D721Med (cell line): Measurements from ENCODE around the gene GNPAT.

Source experiments
- DNase-seq: peaks from one replicate; pipeline ENCODE4 v3.0.0; 2011; ENCODE audit warnings: low spot score; ENCODE audit not compliant: insufficient read length
- FAIRE-seq: peaks from 2 replicates; lab custom pipeline; 2011; peaks lifted over from hg19 to GRCh38; lab: Jason Lieb, UNC
- TF ChIP-seq, protein P1 (sequence below): IDR thresholded peaks from 2 replicates; pipeline ENCODE4 v1.5.1; 2012; ENCODE audit warnings: mild to moderate bottlenecking, control low read depth; ENCODE audit not compliant: insufficient read depth; ENCODE audit errors: missing control alignments

The GNPAT gene

DNA sequence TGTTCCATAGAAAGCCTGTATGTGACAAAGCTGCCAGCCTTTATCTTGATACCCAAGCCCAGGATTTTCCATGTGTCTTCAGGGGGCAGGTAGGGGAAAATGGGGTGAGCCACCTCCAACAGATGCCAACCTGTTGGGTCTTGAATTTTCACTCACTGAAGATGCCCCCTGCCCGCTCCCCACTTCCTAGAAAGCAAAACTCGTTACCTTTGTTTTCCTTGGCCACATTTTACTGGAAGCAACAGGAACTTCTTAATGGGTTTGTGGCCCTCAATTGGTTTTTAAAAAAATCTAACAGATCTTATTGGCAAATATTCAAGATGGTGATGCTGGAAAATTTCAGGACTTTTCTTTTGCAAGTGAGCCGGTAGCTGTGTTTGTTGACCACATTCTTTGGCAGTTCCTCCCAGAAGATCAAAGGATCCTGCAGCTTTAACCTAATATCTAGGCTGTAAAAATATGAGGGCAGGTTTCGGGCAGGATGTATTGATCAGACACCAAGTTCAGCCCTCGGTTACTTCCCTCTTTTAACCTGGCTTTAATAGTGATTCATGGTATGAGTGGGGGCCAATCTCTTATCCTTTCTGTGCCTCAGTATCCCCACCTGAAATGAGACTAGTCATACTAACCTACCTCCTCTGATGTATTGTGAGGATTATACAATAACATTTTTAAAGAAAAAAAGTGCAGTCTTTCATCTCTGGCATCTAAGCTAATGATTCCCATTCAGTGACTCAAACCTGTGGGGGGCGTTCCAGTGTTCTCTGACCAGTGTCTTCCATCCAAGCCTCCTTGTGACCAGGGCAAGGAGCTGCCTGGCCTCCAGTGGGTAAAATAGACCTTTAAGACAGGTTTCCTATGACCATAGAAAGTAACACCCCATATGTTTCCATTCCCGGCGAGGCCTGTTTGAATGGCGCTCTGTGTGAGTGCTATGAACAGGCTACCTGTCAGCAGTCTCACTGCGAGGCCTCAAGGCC is 21.3 kb upstream of the GNPAT start:
- DNase-seq: no peak
- no peak for FAIRE-seq

DNA sequence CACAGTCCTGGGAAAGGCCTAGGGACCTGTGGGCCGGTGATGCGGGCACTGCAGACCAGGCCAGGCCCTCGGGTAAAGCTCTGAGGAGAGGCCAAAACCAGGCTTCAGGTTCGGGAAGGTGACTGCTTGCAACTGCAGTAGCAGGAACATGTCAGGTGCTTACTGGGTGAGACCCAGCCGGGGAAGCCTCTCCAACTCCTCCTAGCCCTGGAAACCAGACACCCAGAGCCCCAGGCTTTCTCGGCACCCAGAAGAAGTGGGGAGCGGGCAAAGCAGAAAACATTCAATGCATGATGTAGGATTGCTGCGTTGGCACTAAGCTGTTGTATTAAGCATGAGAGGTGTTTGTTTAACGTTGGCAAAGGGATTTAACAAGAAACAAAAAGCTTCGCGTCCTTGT is 20.2 kb upstream of the GNPAT start:
- FAIRE-seq (no peak), DNase-seq (no peak)
- TF ChIP-seq, protein P1, sequence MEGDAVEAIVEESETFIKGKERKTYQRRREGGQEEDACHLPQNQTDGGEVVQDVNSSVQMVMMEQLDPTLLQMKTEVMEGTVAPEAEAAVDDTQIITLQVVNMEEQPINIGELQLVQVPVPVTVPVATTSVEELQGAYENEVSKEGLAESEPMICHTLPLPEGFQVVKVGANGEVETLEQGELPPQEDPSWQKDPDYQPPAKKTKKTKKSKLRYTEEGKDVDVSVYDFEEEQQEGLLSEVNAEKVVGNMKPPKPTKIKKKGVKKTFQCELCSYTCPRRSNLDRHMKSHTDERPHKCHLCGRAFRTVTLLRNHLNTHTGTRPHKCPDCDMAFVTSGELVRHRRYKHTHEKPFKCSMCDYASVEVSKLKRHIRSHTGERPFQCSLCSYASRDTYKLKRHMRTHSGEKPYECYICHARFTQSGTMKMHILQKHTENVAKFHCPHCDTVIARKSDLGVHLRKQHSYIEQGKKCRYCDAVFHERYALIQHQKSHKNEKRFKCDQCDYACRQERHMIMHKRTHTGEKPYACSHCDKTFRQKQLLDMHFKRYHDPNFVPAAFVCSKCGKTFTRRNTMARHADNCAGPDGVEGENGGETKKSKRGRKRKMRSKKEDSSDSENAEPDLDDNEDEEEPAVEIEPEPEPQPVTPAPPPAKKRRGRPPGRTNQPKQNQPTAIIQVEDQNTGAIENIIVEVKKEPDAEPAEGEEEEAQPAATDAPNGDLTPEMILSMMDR: no peak

More for the DNA sequence above, 21.3 kb upstream of the GNPAT start:
- TF ChIP-seq, protein P1: no peak

DNA sequence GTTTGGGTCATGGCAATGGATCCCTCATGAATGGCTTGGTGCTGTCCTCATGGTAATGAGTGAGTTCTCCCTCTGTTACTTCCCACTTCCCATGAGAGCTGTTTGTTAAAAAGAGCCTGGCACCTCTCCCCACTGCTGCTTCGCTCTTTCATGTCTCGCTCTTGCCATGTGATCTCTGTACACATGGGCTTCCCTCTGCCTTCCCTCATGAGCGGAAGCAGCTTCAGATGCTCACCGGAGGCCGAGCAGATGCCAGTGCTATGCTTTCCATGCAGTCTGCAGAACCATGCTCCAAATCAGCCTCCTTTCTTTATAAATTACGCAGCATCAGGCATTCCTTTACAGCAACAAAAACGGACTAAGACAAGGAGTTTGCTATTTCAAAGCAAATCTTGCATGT is 14.9 kb upstream of the GNPAT start:
- FAIRE-seq: no peak
- TF ChIP-seq, protein P1: no peak
- DNase-seq: no peak

DNA sequence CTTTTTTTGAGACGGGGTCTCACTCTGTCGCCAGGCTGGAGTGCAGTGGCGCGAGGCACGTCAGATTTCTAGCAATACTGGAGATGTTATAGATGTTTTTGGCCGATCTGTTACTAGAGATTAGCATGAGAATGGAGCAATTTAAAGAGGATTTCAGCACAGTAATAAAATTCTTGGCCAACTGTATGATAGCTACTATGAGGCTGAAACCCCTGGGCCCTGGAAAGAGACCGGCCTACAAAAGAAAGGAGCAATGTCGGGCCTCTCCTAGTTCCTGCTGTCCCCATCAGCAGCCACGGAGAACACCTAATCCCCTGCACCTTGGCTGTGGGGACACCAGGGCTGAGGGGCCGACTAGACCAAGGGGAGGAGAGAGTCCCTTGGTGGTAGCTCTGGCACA is 9.5 kb upstream of the GNPAT start:
- DNase-seq: no peak
- TF ChIP-seq, protein P1: no peak
- no peak for FAIRE-seq

DNA sequence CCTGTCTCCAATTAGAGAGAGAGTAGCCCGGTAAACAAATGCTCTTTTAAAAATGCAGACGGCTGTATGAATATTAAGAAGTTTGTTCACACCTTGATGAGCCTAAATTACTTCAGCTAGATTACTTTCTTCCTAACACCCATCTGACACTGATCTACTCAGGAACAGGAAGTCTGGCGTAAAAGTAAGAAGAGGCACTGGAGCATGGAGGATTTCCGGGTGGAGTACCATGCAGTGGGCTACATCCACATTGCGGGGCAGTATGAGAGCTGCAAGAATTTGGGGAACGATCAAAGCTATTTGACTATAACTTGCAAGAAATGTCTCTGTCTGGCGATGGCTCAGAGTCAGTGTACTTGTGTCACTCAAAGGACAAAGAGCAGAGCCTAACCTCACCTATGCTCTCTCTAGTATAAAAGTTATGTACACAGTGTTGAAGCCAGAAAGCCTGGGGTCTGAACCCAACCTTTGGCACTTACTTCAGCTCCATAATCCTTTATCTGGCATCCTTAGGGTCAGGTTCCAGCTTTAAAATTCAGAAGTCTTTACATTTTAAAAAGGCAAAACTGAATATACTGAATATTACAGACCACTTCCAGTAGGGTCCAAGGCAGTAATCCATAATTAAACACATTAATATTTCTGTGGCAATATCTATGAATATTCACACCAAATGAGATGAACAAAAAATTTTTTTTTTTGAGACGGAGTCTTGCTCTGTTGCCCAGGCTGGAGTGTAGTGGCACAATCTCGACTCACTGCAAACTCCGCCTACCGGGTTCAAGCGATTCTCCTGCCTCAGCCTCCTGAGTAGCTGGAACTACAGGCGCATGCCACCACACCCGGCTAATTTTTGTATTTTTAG is 7.9 kb upstream of the GNPAT start:
- TF ChIP-seq, protein P1: no peak
- DNase-seq (no peak), FAIRE-seq (no peak)

DNA sequence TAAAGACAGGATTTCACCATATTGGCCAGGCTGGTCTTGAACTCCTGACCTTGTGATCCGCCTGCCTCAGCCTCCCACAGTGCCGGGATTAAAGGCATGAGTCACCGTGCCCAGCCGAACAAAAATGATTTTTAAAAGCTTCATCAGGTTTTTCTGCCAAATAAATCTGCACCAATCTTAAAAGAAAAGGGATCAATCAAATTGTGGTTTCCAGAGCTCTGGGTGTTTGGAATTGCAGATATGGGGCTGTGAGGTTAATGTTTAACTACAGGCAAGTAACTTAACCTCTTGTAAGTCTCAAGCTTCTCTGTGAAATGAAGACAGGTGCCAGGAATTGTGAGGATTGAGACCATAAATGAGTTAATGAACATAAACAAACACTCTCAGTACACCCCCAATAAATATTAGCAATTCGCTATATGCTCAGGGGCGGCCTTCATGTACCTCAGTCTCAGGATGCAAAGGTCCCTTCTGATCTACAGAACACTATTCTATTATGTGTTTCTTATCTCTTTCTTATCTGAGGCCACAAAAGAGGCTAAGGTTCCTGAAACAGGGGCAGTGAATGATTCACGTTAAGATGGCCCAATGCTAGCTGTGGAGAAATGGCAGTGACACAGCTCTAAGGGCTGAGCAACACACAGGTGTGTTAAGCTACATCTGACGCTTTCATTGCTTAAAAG is 7.1 kb upstream of the GNPAT start:
- no peak for FAIRE-seq
- no peak for DNase-seq
- TF ChIP-seq, protein P1: no peak
